K562 (cell line): ENCODE results near the gene TMIGD1. TPM values are rescaled to one million over a fixed set of nuclear protein-coding genes. Genes with fewer than 3 reads are reported as not detected.
A peak's percentile ranks its signal among the peaks of the same experiment; 100 is the strongest.

Experiments used
- ATAC-seq: fragments of 200-7000 bp; cut with Tn5 transposase; 3 replicates; pipeline ENCODE4 v1.9.1; 2020; ENCODE audit warnings: moderate library complexity
- BruUV-seq: library from RNA; stranded (reverse); fragments of 400-500 nt; replicated peaks from 2 replicates; lab custom pipeline; 2021; lab: Mats Ljungman, UMichigan
- CTCF ChIA-PET: fragments of 300-600 bp; formaldehyde crosslinking; extraction: SDS; loops from one replicate; lab custom pipeline; 2021; ENCODE audit warnings: low intra/inter-chr PET ratio; lab: Yijun Ruan, JAX
- POLR2A ChIA-PET: fragments of 300-600, 350-650 bp; sonication (Branson Sonifier 250); formaldehyde crosslinking; extraction: SDS; loops from one replicate; lab custom pipeline; 2021; ENCODE audit warnings: antibody characterized with exemption, inconsistent platforms; lab: Yijun Ruan, JAX
- DNase-seq, 4 experiments: peaks; one replicate each; pipeline versions ENCODE4 v3.0.0 to v3.0.0-alpha.2; 2011 to 2018; ENCODE audit warnings: low spot score in 3 of 4, mixed read lengths in 3 of 4; ENCODE audit errors: extremely low read depth in 1 of 4
- FAIRE-seq: peaks from 2 replicates; lab custom pipeline; 2011; peaks lifted over from hg19 to GRCh38; lab: Jason Lieb, UNC
- H2AFZ ChIP-seq: 2 replicates; pipeline ENCODE4 v1.6.0; 2011; ENCODE audit warnings: low read depth, low read length, control low read depth, inconsistent platforms
- H3K27ac ChIP-seq: fragments of 200-600 bp; 3 replicates; pipeline ENCODE4 v1.8.0; 2011; ENCODE audit warnings: low read depth, mild to moderate bottlenecking, control low read depth, inconsistent platforms, low read length, moderate library complexity, mixed read lengths; ENCODE audit errors: extremely low read depth
- H3K27me3 ChIP-seq, 2 experiments: fragments of 300-600 bp in 1 of 2; 2 replicates in 1 of 2; 3 replicates in 1 of 2; pipeline versions ENCODE4 v1.6.0 to v1.8.0; 2011; ENCODE audit warnings: inconsistent platforms in 2 of 2, low read length in 2 of 2, mild to moderate bottlenecking in 1 of 2, mixed read lengths in 1 of 2, moderate library complexity in 1 of 2; ENCODE audit not compliant: control insufficient read depth in 2 of 2, insufficient read depth in 2 of 2
- H3K36me3 ChIP-seq: fragments of 300-600 bp; 3 replicates; pipeline ENCODE4 v1.8.0; 2011; ENCODE audit warnings: mild to moderate bottlenecking, low read length, inconsistent platforms; ENCODE audit not compliant: control insufficient read depth, insufficient read depth
- H3K4me1 ChIP-seq, 2 experiments: fragments of 200-600 bp in 1 of 2; replicated peaks in 1 of 2; 2 replicates in 1 of 2; 3 replicates in 1 of 2; pipeline versions ENCODE4 v1.5.1 to v1.8.0; 2011; ENCODE audit warnings: inconsistent platforms in 2 of 2, low read length in 2 of 2, mild to moderate bottlenecking in 1 of 2, mixed read lengths in 1 of 2, moderate library complexity in 1 of 2; ENCODE audit not compliant: control insufficient read depth in 2 of 2, insufficient read depth in 2 of 2
- H3K4me2 ChIP-seq: 2 replicates; pipeline ENCODE4 v1.6.1; 2011; ENCODE audit warnings: low read length, control low read depth, inconsistent platforms, mixed read lengths; ENCODE audit not compliant: insufficient read depth
- H3K4me3 ChIP-seq: fragments of 200-600 bp; sonication (generic), shearing (Covaris generic); 2 replicates; pipeline ENCODE4 v1.5.1; 2016; ENCODE audit warnings: control low read depth, inconsistent platforms
- H3K79me2 ChIP-seq: fragments of 200-600 bp; 3 replicates; pipeline ENCODE4 v1.8.0; 2011; ENCODE audit warnings: low read length, inconsistent platforms; ENCODE audit not compliant: control insufficient read depth, insufficient read depth
- H3K9ac ChIP-seq, 2 experiments: 2 replicates each; pipeline versions ENCODE4 v1.6.0 to v1.6.1; 2011; ENCODE audit warnings: low read depth in 2 of 2, low read length in 2 of 2, control low read depth in 1 of 2, inconsistent platforms in 1 of 2, mild to moderate bottlenecking in 1 of 2, mixed read lengths in 1 of 2; ENCODE audit not compliant: insufficient read depth in 1 of 2
- H3K9me1 ChIP-seq: one replicate; pipeline ENCODE4 v1.6.0; 2011; ENCODE audit warnings: inconsistent platforms, mild to moderate bottlenecking, low read length, moderate library complexity; ENCODE audit not compliant: control insufficient read depth, insufficient read depth
- H3K9me3 ChIP-seq: replicated peaks from 2 replicates; pipeline ENCODE4 v1.5.1; 2011; ENCODE audit warnings: low read depth, low read length, inconsistent platforms; ENCODE audit not compliant: control insufficient read depth, insufficient read depth
- H4K20me1 ChIP-seq: replicated peaks from 2 replicates; pipeline ENCODE4 v1.6.1; 2011; ENCODE audit warnings: low read length, inconsistent platforms, mixed read lengths; ENCODE audit not compliant: control insufficient read depth, insufficient read depth
- ARID1B ChIP-seq: fragments of 450-650 bp; IDR thresholded peaks from 2 replicates; pipeline ENCODE4 v1.6.1; 2016; ENCODE audit warnings: antibody characterized with exemption, mild to moderate bottlenecking, inconsistent platforms
- ATF7 ChIP-seq: fragments of 450-650 bp; IDR thresholded peaks from 2 replicates; pipeline ENCODE4 v1.7.1; 2014; ENCODE audit warnings: mild to moderate bottlenecking, moderate library complexity
- CBFA2T3 ChIP-seq: fragments of 450-650 bp; IDR thresholded peaks from 2 replicates; pipeline ENCODE4 v1.6.1; 2017
- CEBPG ChIP-seq, 3 experiments: fragments of 200-800 bp in 1 of 3; sonication (Bioruptor generic) in 1 of 3; sonication (generic) in 1 of 3; formaldehyde crosslinking in 1 of 3; IDR thresholded peaks in 2 of 3; conservative IDR thresholded peaks in 1 of 3; 2 replicates each; pipeline versions ENCODE4 v1.6.1 to v1.8.0; 2016 to 2022; ENCODE audit warnings: missing compliant biosample characterization in 2 of 3, missing genetic modification characterization in 2 of 3, mild to moderate bottlenecking in 1 of 3, missing genetic modification reagents in 1 of 3
- CHD1 ChIP-seq: fragments of 200-600 bp; sonication (generic); IDR thresholded peaks from one replicate; pipeline ENCODE4 v1.6.1; 2012; ENCODE audit warnings: mild to moderate bottlenecking, moderate library complexity, low read length, inconsistent platforms
- CXXC5 ChIP-seq: fragments of 250-450 bp; sonication (Bioruptor Pico); IDR thresholded peaks from 2 replicates; pipeline ENCODE4 v1.8.0; 2022; ENCODE audit warnings: inconsistent platforms, mild to moderate bottlenecking, moderate library complexity
- DPF2 ChIP-seq: fragments of 450-650 bp; IDR thresholded peaks from 2 replicates; pipeline ENCODE4 v1.6.1; 2016
- ESRRA ChIP-seq: fragments of 450-650 bp; IDR thresholded peaks from 2 replicates; pipeline ENCODE4 v1.6.1; 2014; ENCODE audit warnings: low read depth, mild to moderate bottlenecking, moderate library complexity, borderline replicate concordance
- EWSR1 ChIP-seq: fragments of 450-650 bp; IDR thresholded peaks from 2 replicates; pipeline ENCODE4 v1.6.1; 2018; ENCODE audit warnings: borderline replicate concordance, mild to moderate bottlenecking, low read depth, moderate library complexity; ENCODE audit not compliant: partially characterized antibody
- FOXM1 ChIP-seq, 2 experiments: fragments of 450-650 bp in 1 of 2; sonication (generic) in 1 of 2; formaldehyde crosslinking in 1 of 2; IDR thresholded peaks; 2 replicates each; pipeline versions ENCODE4 v1.6.1 to v1.9.0; 2017 to 2022; ENCODE audit warnings: low read depth in 2 of 2, mild to moderate bottlenecking in 2 of 2, missing genetic modification reagents in 1 of 2, moderate library complexity in 1 of 2
- JUN ChIP-seq, 2 experiments: sonication (generic) in 1 of 2; formaldehyde crosslinking in 1 of 2; IDR thresholded peaks; 2 replicates each; pipeline versions ENCODE4 v1.6.1 to v1.8.0; 2012 to 2022; ENCODE audit warnings: borderline replicate concordance in 2 of 2, mild to moderate bottlenecking in 2 of 2, improper control_type of control experiment in 1 of 2, low read depth in 1 of 2, low read length in 1 of 2, missing genetic modification reagents in 1 of 2
- JUND ChIP-seq, 2 experiments: IDR thresholded peaks; 2 replicates in 1 of 2; 3 replicates in 1 of 2; pipeline ENCODE4 v1.6.1; 2011; ENCODE audit warnings: borderline replicate concordance in 2 of 2, low read depth in 2 of 2, low read length in 2 of 2, improper control_type of control experiment in 1 of 2, missing biosample characterization in 1 of 2, missing genetic modification characterization in 1 of 2, missing genetic modification reagents in 1 of 2
- RBM25 ChIP-seq: fragments of 200-400 bp; formaldehyde crosslinking; IDR thresholded peaks from 2 replicates; pipeline ENCODE4 v1.6.1; 2018; ENCODE audit warnings: low read length, low read depth, moderate library complexity; ENCODE audit not compliant: severe bottlenecking
- RCOR1 ChIP-seq, 2 experiments: IDR thresholded peaks; 2 replicates each; pipeline ENCODE4 v1.6.1; 2012; ENCODE audit warnings: low read depth in 2 of 2, low read length in 2 of 2, borderline replicate concordance in 1 of 2, improper control_type of control experiment in 1 of 2
- SMARCA4 ChIP-seq: fragments of 450-650 bp; IDR thresholded peaks from 2 replicates; pipeline ENCODE4 v1.6.1; 2016
- SREBF1 ChIP-seq: fragments of 150-350 bp; IDR thresholded peaks from 2 replicates; pipeline ENCODE4 v1.6.1; 2014; ENCODE audit warnings: antibody characterized with exemption, low read depth, low read length, borderline replicate concordance
- TCF15 ChIP-seq: fragments of 250-450 bp; sonication (Bioruptor Pico); IDR thresholded peaks from 2 replicates; pipeline ENCODE4 v1.8.0; 2022; ENCODE audit warnings: moderate library complexity, mild to moderate bottlenecking, inconsistent platforms
- XRCC3 ChIP-seq: fragments of 450-650 bp; IDR thresholded peaks from 2 replicates; pipeline ENCODE4 v1.6.1; 2017; ENCODE audit warnings: mild to moderate bottlenecking, moderate library complexity
- ZBTB1 ChIP-seq: sonication (generic); formaldehyde crosslinking; IDR thresholded peaks from 2 replicates; pipeline ENCODE4 v1.8.1; 2023; ENCODE audit warnings: missing genetic modification reagents, low read depth, mild to moderate bottlenecking, borderline replicate concordance
- ZNF121 ChIP-seq: sonication (generic); formaldehyde crosslinking; conservative IDR thresholded peaks from 2 replicates; pipeline ENCODE4 v1.8.0; 2022; ENCODE audit warnings: missing genetic modification reagents
- ZNF224 ChIP-seq: sonication (generic); formaldehyde crosslinking; IDR thresholded peaks from 2 replicates; pipeline ENCODE4 v1.8.0; 2022; ENCODE audit warnings: mild to moderate bottlenecking, missing genetic modification reagents
- ZNF324 ChIP-seq: fragments of 250-450 bp; sonication (Bioruptor Pico); IDR thresholded peaks from 2 replicates; pipeline ENCODE4 v1.4.0; 2020; ENCODE audit warnings: mild to moderate bottlenecking
- ZNF445 ChIP-seq: fragments of 250-450 bp; sonication (Bioruptor Pico); IDR thresholded peaks from 2 replicates; pipeline ENCODE4 v1.4.0; 2020; ENCODE audit warnings: low read depth, mild to moderate bottlenecking, moderate library complexity
- WGBS: fragments of 100-300 bp; shearing (Covaris generic); methylation state at CpG from one replicate; pipeline ENCODE4 v1.1.6; 2016; ENCODE audit warnings: low coverage, mixed read lengths; ENCODE audit not compliant: insufficient coverage; ENCODE audit errors: missing lambda C conversion rate; 5-methylcytosine and 5-hydroxymethylcytosine counted together
- in situ Hi-C: fragments of 300-500 bp; cut with MboI; formaldehyde crosslinking; loops from 4 replicates; pipeline ENCODE4 v1.15.0; 2018; ENCODE audit warnings: inconsistent platforms, mixed read lengths
- intact Hi-C: fragments of 100-400 bp; cut with micrococcal nuclease; formaldehyde crosslinking; loops from 2 replicates; pipeline ENCODE4 v1.14.2; 2022
- polyA plus RNA-seq, 8 experiments: library from polyadenylated mRNA; depleted of rRNA in 4 of 8; stranded (reverse) in 5 of 8; unstranded in 3 of 8; fragments of >200 nt; fragmentation: Nextera tagmentation in 2 of 8; fragmentation: Illumina TruSeq in 1 of 8; extraction: Ambion mirVana in 2 of 8; extraction: Trizol in 1 of 8; gene quantifications; 2 replicates each; pipeline versions ENCODE4 v1.2.1 to v1.2.3, GENCODE V29; 2011 to 2014; ENCODE audit warnings: inconsistent platforms in 1 of 8, missing spikeins in 1 of 8
- total RNA-seq, 7 experiments: library from RNA; depleted of rRNA in 6 of 7; stranded (reverse); fragments of >200 nt in 6 of 7; fragmentation: Illumina TruSeq in 2 of 7; extraction: Trizol in 2 of 7; gene quantifications; 2 replicates each; pipeline versions ENCODE4 v1.2.1 to v1.2.3, GENCODE V29; 2011 to 2021; ENCODE audit warnings: low replicate concordance in 1 of 7

The TMIGD1 gene
- total and polyA plus RNA-seq, 9 of the 15 experiments (the other 6 are each of a cell fraction or from before 2014, with no cell fraction given) = not detected

- BruUV-seq = no TSS peak
- no peak overlapping the region for H3K4me3 ChIP-seq
- peaks cover 21 to 27% of the 10 kb centered on the region in 2 experiments; a peak in 4 of 5 replicates for H3K4me1 ChIP-seq
- in situ Hi-C loops = no loop called here
- H3K9me3 ChIP-seq = no peaks in the 10 kb centered on the region
- ATAC-seq = no peak
- peak in 2 of 4 experiments; percentile 12 to 36 for DNase-seq
- POLR2A ChIA-PET = interaction anchor here (1.2 kb wide), 1 partner anchor 63 kb away, joined by 3 read pairs; no protein-coding TSS in a partner anchor
- H2AFZ ChIP-seq = 0 out of 2 replicates have a peak overlapping the region, but pooled peaks have one; percentile 30
- H3K4me2 ChIP-seq = no peak overlapping the region
- H3K79me2 ChIP-seq = peaks cover 17% of the 10 kb centered on the region
- intact Hi-C loops = no loop called here
- 63% methylated on average over 1 of the region's 1 CpG for WGBS
- CTCF ChIA-PET = no interaction called here
- H3K9me1 ChIP-seq = no peaks in the 10 kb centered on the region
- FAIRE-seq = no peak
- H3K27me3 ChIP-seq = no peaks in the 10 kb centered on the region
- no peaks in the 10 kb centered on the region for H3K36me3 ChIP-seq
- peaks cover 6% of the 10 kb centered on the region; the same call in 1 of the 2 replicates for H4K20me1 ChIP-seq
- H3K9ac ChIP-seq = no peak overlapping the region
- H3K27ac ChIP-seq = no peak overlapping the region
- no peak for TF ChIP-seq ZNF324 (CRISPR knock-in tag)
- 0 out of 2 replicates have a peak, but pooled peaks have one; percentile 29 for TF ChIP-seq JUN (IDR thresholded peaks at IDR 0.05; ENCODE audit: borderline replicate concordance, low read depth, low read length)
- TF ChIP-seq JUN (CRISPR knock-in tag; IDR thresholded peaks at IDR 0.05; ENCODE audit: borderline replicate concordance) = no peak
- no peak for TF ChIP-seq CHD1
- TF ChIP-seq CXXC5 (CRISPR knock-in tag) = no peak
- no peak for TF ChIP-seq CEBPG (CRISPR knock-in tag; IDR thresholded peaks at IDR 0.05)
- 0 out of 4 replicates have a peak, but pooled peaks of 1 of the 2 experiments have one; percentile 42 for TF ChIP-seq CEBPG (tag; conservative IDR thresholded peaks at IDR 0.05 in 1 of 2, IDR thresholded peaks at IDR 0.05 in 1 of 2)
- no peak for TF ChIP-seq ZNF224
- TF ChIP-seq XRCC3 = no peak
- TF ChIP-seq ESRRA = peak; percentile 39; the same call in 1 of the 2 replicates
- no peak for TF ChIP-seq ZNF445 (CRISPR knock-in tag)
- TF ChIP-seq ZNF121 (CRISPR knock-in tag) = no peak
- TF ChIP-seq SREBF1 = no peak
- TF ChIP-seq RBM25 = no peak
- no peak for TF ChIP-seq EWSR1
- TF ChIP-seq CBFA2T3 = peak; percentile 41; the same call in 1 of the 2 replicates
- TF ChIP-seq ATF7 = peak; percentile 55; the same call in 1 of the 2 replicates
- peak; percentile 62 for TF ChIP-seq JUND (IDR thresholded peaks at IDR 0.05; ENCODE audit: borderline replicate concordance, low read depth, low read length)
- peak; percentile 75; the same call in 2 of the 3 replicates for TF ChIP-seq JUND (tag; IDR thresholded peaks at IDR 0.05; ENCODE audit: borderline replicate concordance, low read depth, low read length)
- TF ChIP-seq SMARCA4 = peak; percentile 13; the same call in 1 of the 2 replicates
- TF ChIP-seq ARID1B = peak; percentile 27
- TF ChIP-seq DPF2 = peak; percentile 40; the same call in 1 of the 2 replicates
- no peak for TF ChIP-seq ZBTB1
- no peak for TF ChIP-seq TCF15
- TF ChIP-seq RCOR1 (IDR thresholded peaks at IDR 0.05; ENCODE audit: borderline replicate concordance in 1 of 2, low read depth in 2 of 2, low read length in 2 of 2) = peak in 1 of 2 experiments; percentile 25; a peak in 1 of 4 replicates
- TF ChIP-seq FOXM1 (IDR thresholded peaks at IDR 0.05; ENCODE audit: low read depth) = no peak
- TF ChIP-seq FOXM1 (CRISPR knock-in tag; IDR thresholded peaks at IDR 0.05; ENCODE audit: low read depth) = no peak
Measured at GRCh38 chr17:30375661-30376060, 41.8 kb upstream of the TMIGD1 start.
